Adipocyte (in vitro differentiated cells): ENCODE results near the gene ACSBG1.
"Not testable (repeated sequence)": the region's sequence is repeated elsewhere in the genome, so short reads cannot be mapped to it uniquely, and the experiment has no call there.

ENCODE experiments used
- DNase-seq: peaks from one replicate; pipeline ENCODE4 v3.0.0-alpha.2; 2015; ENCODE audit warnings: low read depth
- H3K27me3 ChIP-seq: replicated peaks from 2 replicates; pipeline ENCODE4 v1.7.0; 2013; ENCODE audit warnings: mild to moderate bottlenecking, low read length, moderate library complexity; ENCODE audit not compliant: control insufficient read depth, insufficient read depth
- H3K36me3 ChIP-seq: 2 replicates; pipeline ENCODE4 v1.7.0; 2013; ENCODE audit warnings: low read length, mild to moderate bottlenecking, moderate library complexity; ENCODE audit not compliant: control insufficient read depth, insufficient read depth, severe bottlenecking
- H3K4me1 ChIP-seq: 2 replicates; pipeline ENCODE4 v1.7.0; 2013; ENCODE audit warnings: mild to moderate bottlenecking, low read length, moderate library complexity; ENCODE audit not compliant: control insufficient read depth, insufficient read depth
- H3K4me3 ChIP-seq: 2 replicates; pipeline ENCODE4 v1.7.0; 2013; ENCODE audit warnings: mild to moderate bottlenecking, low read length, moderate library complexity
- H3K9ac ChIP-seq: 2 replicates; pipeline ENCODE4 v1.7.0; 2013; ENCODE audit warnings: mild to moderate bottlenecking, low read length, moderate library complexity
- H3K9me3 ChIP-seq: 2 replicates; pipeline ENCODE4 v1.7.0; 2013; ENCODE audit warnings: mild to moderate bottlenecking, low read length, moderate library complexity; ENCODE audit not compliant: control insufficient read depth

Gene ACSBG1

GRCh38 chr15:78155355-78155939 is 78.9 kb downstream of the ACSBG1 start:
- Histone ChIP-seq H3K4me3 (peak overlapping the region; percentile 59), H3K9ac (peak overlapping the region; percentile 53), H3K4me1 (peaks cover 36% of the 10 kb centered on the region), H3K27me3 (no peaks in the 10 kb centered on the region), H3K9me3 (no peaks in the 10 kb centered on the region), H3K36me3 (peaks cover 30% of the 10 kb centered on the region)
- DNase-seq, result peak; percentile 66

- Histone ChIP-seq H3K9me3 (no peaks in the 10 kb centered on the region), H3K27me3 (no peaks in the 10 kb centered on the region), H3K4me1 (peaks cover 41% of the 10 kb centered on the region), H3K36me3 (peaks cover 25% of the 10 kb centered on the region), H3K9ac (peak overlapping the region; percentile 53), H3K4me3 (peak overlapping the region; percentile 59)
- DNase-seq, result no peak
Measured at GRCh38 chr15:78154955-78155354, 79.4 kb downstream of the ACSBG1 start.

DNA sequence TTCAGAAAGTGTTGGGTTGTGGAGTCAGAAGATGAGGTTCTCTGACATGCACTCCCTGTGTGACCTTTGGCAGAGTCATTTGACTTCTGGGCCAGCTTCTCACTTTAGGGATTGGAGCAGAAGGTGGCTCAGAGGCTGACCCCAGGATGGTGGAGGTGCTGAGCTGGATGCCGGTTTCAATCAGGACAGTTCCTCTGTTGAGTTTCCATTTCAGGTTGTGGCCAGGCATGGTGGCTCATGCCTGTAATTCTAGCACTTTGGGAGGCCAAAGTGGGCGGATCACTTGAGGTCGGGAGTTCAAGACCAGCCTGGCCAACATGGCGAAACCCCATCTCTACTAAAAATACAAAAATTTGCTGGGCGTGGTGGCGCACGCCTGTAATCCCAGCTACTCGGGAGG is 83.3 kb downstream of the ACSBG1 start:
- not testable (repeated sequence) for H3K9ac ChIP-seq, H3K4me3 ChIP-seq, H3K9me3 ChIP-seq, H3K27me3 ChIP-seq, DNase-seq, H3K36me3 ChIP-seq
- H3K4me1 ChIP-seq, result peaks cover 41% of the 10 kb centered on the region

- no peak for DNase-seq
- Histone ChIP-seq H3K9me3 (no peaks in the 10 kb centered on the region), H3K4me1 (peaks cover 31% of the 10 kb centered on the region), H3K9ac (peak overlapping the region; percentile 91), H3K36me3 (no peaks in the 10 kb centered on the region), H3K27me3 (no peaks in the 10 kb centered on the region), H3K4me3 (peak overlapping the region; percentile 91)
Measured at GRCh38 chr15:78149805-78150751, 84.3 kb downstream of the ACSBG1 start.

DNA sequence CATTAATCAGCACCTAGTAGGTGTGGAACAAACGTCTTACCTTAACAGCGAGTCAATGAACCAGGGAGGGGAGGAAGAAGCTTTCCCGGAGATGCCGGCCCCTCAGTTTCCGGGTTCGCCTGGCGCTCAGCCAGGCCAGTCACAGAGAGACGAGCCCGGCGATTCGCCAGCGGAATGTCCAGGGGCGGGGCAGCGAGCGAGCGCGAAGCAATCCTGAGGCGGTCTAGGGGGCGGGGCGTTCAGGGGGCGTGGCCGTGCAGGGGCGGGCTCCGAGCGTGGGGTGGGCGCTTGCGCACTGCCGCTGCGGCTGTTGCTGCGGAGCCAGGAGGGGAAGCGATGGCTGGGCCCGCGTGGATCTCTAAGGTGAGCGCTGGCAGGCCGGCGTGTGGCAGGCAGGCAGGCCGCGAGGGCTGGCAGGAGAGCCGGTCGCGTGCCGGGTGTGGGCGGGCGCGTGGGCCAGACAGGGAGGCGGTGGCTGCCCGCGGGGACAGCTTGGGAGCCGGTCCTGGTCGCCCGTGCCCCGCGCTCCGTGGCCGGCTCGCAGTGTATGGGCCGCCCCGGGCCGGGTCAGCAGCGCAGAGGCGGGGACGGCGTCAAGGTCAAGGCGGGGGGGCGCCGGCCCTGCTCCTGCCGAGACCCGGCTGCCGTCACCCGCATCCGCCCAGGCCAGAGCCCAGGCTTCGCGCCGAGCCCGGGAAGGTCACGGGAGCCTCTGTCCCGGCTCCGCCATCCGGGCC is 85.1 kb downstream of the ACSBG1 start, which contains the start of gene IDH3A:
Gene IDH3A (plus strand): TSS at position 295 of the 737 bp plus-strand sequence. CDS start 42 bp downstream, at position 337.
- H3K27me3 ChIP-seq, result no peaks in the 10 kb centered on the region
- H3K4me3 ChIP-seq, result peak within 1 kb of the TSS; percentile 91
- peaks cover 23% of the 10 kb centered on the region for H3K4me1 ChIP-seq
- no peaks in the 10 kb centered on the region for H3K9me3 ChIP-seq
- peak; percentile 99 for DNase-seq
- H3K36me3 ChIP-seq, result no peaks in the 10 kb centered on the region
- peak within 1 kb of the TSS; percentile 91 for H3K9ac ChIP-seq

DNA sequence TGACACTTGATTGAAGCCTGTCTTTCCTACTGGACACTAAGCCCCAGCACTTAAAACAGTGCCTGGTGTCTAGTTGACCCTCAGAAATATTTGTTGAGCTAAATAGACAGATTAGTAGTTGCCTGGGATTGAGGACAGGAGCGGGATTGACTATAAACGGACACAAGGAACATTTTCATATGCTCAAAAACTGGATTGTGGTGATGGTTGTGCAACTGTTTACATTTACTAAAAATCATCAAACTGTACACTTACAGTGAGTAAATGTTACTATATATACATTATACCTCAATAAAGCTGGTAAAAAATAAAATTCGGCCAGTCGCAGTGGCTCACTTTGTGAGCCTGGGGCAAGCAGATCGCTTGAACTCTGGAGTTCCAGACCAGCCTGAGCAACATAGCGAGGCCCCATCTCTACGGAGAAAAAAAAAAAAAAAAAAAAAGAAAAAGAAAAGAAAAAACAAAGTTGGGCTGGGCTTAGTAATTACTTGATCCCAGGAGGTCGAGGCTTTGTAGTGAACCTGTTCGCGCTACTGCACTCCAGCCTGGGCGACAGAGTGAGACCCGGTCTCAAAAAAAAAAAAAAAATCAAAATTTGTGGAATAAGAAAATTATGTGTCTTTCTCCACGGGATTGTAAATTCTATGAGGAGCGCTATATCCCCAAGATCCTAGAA is 85.8 kb downstream of the ACSBG1 start:
- DNase-seq, result peak; percentile 39

GRCh38 chr15:78147566-78147965 is 86.8 kb downstream of the ACSBG1 start:
- Histone ChIP-seq H3K4me1 (peaks cover 22% of the 10 kb centered on the region), H3K9ac (no peak overlapping the region), H3K4me3 (no peak overlapping the region), H3K27me3 (no peaks in the 10 kb centered on the region), H3K9me3 (no peaks in the 10 kb centered on the region), H3K36me3 (no peaks in the 10 kb centered on the region)
- DNase-seq, result no peak

More for the DNA sequence above, 85.8 kb downstream of the ACSBG1 start:
- no peaks in the 10 kb centered on the region for H3K9me3 ChIP-seq
- peak overlapping the region; percentile 90 for H3K4me3 ChIP-seq
- peak overlapping the region; percentile 91 for H3K9ac ChIP-seq
- no peaks in the 10 kb centered on the region for H3K27me3 ChIP-seq
- H3K36me3 ChIP-seq, result no peaks in the 10 kb centered on the region
- H3K4me1 ChIP-seq, result peaks cover 22% of the 10 kb centered on the region

DNA sequence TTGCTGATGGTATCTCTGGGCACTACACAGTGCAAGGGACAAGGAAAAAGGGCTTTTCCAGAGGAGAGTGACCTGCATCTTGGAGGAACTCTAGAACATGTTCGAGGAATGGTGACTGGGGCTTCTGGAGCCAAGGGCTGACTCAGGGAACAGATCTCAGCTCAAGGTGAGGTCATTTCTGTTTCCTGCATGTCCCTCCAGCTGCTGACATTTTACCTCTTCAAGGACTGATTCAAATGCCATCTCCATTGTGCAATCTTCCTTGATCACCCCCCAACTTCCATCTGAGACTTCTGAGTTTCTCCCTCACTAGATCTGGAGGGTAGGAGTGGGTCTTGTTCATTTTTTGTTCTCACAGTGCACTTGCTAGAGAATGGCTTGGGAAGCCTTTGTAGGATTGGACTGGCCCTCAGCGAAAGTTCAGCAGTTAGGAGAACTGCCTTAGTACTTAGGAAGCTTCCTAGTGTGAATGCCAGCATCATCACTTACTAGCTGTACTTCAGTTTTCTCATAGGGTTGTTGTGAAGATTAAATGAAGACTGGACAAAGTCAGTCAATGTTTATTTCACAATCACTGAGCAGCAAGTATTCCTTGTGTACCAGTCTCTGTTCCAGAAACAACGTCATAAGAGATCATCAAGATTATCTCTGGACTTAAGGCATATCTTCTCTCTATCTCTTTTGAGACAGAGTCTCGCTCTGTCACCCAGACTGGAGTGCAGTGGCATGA is 87.8 kb downstream of the ACSBG1 start:
- DNase-seq, result no peak

GRCh38 chr15:78142332-78142731 is 92.0 kb downstream of the ACSBG1 start:
- H3K36me3 ChIP-seq, result no peaks in the 10 kb centered on the region
- peaks cover 8% of the 10 kb centered on the region for H3K4me1 ChIP-seq
- no peaks in the 10 kb centered on the region for H3K9me3 ChIP-seq
- DNase-seq, result no peak
- H3K27me3 ChIP-seq, result no peaks in the 10 kb centered on the region
- no peak overlapping the region for H3K9ac ChIP-seq
- no peak overlapping the region for H3K4me3 ChIP-seq

More for the DNA sequence above, 87.8 kb downstream of the ACSBG1 start:
- Histone ChIP-seq H3K36me3 (no peaks in the 10 kb centered on the region), H3K9me3 (no peaks in the 10 kb centered on the region), H3K4me1 (peaks cover 22% of the 10 kb centered on the region), H3K27me3 (no peaks in the 10 kb centered on the region), H3K9ac (no peak overlapping the region), H3K4me3 (no peak overlapping the region)

- H3K27me3 ChIP-seq, result no peaks in the 10 kb centered on the region
- H3K4me1 ChIP-seq, result no peaks in the 10 kb centered on the region
- no peaks in the 10 kb centered on the region for H3K36me3 ChIP-seq
- no peaks in the 10 kb centered on the region for H3K9me3 ChIP-seq
- H3K4me3 ChIP-seq, result no peak overlapping the region
- no peak overlapping the region for H3K9ac ChIP-seq
- DNase-seq, result no peak
Measured at GRCh38 chr15:78140292-78140691, 94.1 kb downstream of the ACSBG1 start.
